Measurements from ENCODE around the gene TUBGCP6. TPM values are rescaled to one million over a fixed set of nuclear protein-coding genes. Genes with fewer than 3 reads are reported as not detected.

The TUBGCP6 gene
- total and polyA plus RNA-seq, 10 of the 15 experiments (the other 5 are each of a cell fraction or from before 2014, with no cell fraction given), result 0.74 to 41.4 (median 19.4) TPM

GRCh38 chr22:50250555-50251476 lies 6.0 kb upstream of the TUBGCP6 start, which contains the start of gene HDAC10 (continued):
- TF ChIP-seq GATAD2B (conservative IDR thresholded peaks at IDR 0.05; ENCODE audit: low read depth) (0 out of 2 replicates have a peak, but pooled peaks have one; percentile 66), ZSCAN29 (IDR thresholded peaks at IDR 0.05) (no peak), RAD21 (IDR thresholded peaks at IDR 0.05; ENCODE audit: insufficient read depth, low read depth, low read length) (no peak), RELB (IDR thresholded peaks at IDR 0.05; ENCODE audit: low read depth) (no peak), EED (IDR thresholded peaks at IDR 0.05; ENCODE audit: low read depth) (no peak; the same call in 1 of the 2 replicates), MEF2A (IDR thresholded peaks at IDR 0.05; ENCODE audit: insufficient read depth, low read depth, low read length) (no peak), TCF12 (IDR thresholded peaks at IDR 0.05; ENCODE audit: low read depth, low read length) (no peak), SREBF2 (IDR thresholded peaks at IDR 0.05; ENCODE audit: low read length) (no peak), PML (IDR thresholded peaks at IDR 0.05; ENCODE audit: low read length) (no peak), ZBTB4 (CRISPR knock-in tag; IDR thresholded peaks at IDR 0.05) (no peak), BACH1 (IDR thresholded peaks at IDR 0.05; ENCODE audit: borderline replicate concordance) (peak; percentile 74), BCL3 (IDR thresholded peaks at IDR 0.05; ENCODE audit: borderline replicate concordance, insufficient read depth, low read depth, low read length, poor library complexity, severe bottlenecking) (no peak), TBL1XR1 (IDR thresholded peaks at IDR 0.05; ENCODE audit: low read depth, low read length) (no peak), MEF2B (IDR thresholded peaks at IDR 0.05; ENCODE audit: partially characterized antibody, poor library complexity, severe bottlenecking) (no peak), TAF1 (IDR thresholded peaks at IDR 0.05; ENCODE audit: borderline replicate concordance, low read depth, low read length) (no peak), PRDM15 (CRISPR knock-in tag; IDR thresholded peaks at IDR 0.05) (no peak), MYB (IDR thresholded peaks at IDR 0.05; ENCODE audit: borderline replicate concordance, low read depth, low read length) (no peak), ZNF622 (IDR thresholded peaks at IDR 0.05) (no peak)
